GM12865 (cell line): ENCODE measurements around the gene NKAPL.

Experiments
- DNase-seq: peaks from one replicate; pipeline ENCODE4 v3.0.0; 2010; ENCODE audit warnings: low read depth
- H3K4me3 ChIP-seq: 2 replicates; pipeline ENCODE4 v1.5.1; 2011; ENCODE audit warnings: mild to moderate bottlenecking, low read depth, low read length, control low read depth
- CTCF ChIP-seq: IDR thresholded peaks from 2 replicates; pipeline ENCODE4 v1.5.1; 2011; ENCODE audit warnings: low read length, control low read depth, low read depth, inconsistent platforms; ENCODE audit not compliant: insufficient read depth; ENCODE audit errors: missing control alignments

The NKAPL gene

GRCh38 chr6:28277746-28278145 lies 18.6 kb downstream of the NKAPL start:
- no peak for DNase-seq
- TF ChIP-seq CTCF = no peak
- H3K4me3 ChIP-seq = no peak overlapping the region

GRCh38 chr6:28280595-28281287 lies 21.6 kb downstream of the NKAPL start:
- DNase-seq = no peak
- H3K4me3 ChIP-seq = peak overlapping the region; percentile 63

GRCh38 chr6:28281288-28282064 lies 22.4 kb downstream of the NKAPL start, which contains the start of gene PGBD1:
Gene PGBD1 (plus strand): TSS chr6:28281572. CDS start chr6:28283814, 2,242 bp downstream.
- DNase-seq = peak; percentile 84
- H3K4me3 ChIP-seq = peak within 1 kb of the TSS; percentile 63
- no peak for TF ChIP-seq CTCF

More at GRCh38 chr6:28280595-28281287, 21.6 kb downstream of the NKAPL start:
- TF ChIP-seq CTCF = no peak

- DNase-seq = no peak
- H3K4me3 ChIP-seq = no peak overlapping the region
- no peak for TF ChIP-seq CTCF
Observed at GRCh38 chr6:28282926-28283325, 23.8 kb downstream of the NKAPL start.

- H3K4me3 ChIP-seq = no peak overlapping the region
- TF ChIP-seq CTCF = no peak
- no peak for DNase-seq
Observed at GRCh38 chr6:28291573-28291972, 32.5 kb downstream of the NKAPL start.

GRCh38 chr6:28295326-28295725 lies 36.2 kb downstream of the NKAPL start:
- no peak for DNase-seq
- no peak overlapping the region for H3K4me3 ChIP-seq
- TF ChIP-seq CTCF = no peak

- H3K4me3 ChIP-seq = no peak overlapping the region
- TF ChIP-seq CTCF = no peak
- DNase-seq = no peak
Observed at GRCh38 chr6:28296520-28297060, 37.5 kb downstream of the NKAPL start.
